GM12892 (cell line): ENCODE data around the gene CFAP206.

Experiments used
- DNase-seq: peaks from one replicate; pipeline ENCODE4 v3.0.0; 2011; ENCODE audit not compliant: insufficient read length
- FAIRE-seq: peaks from 2 replicates; lab custom pipeline; 2011; peaks lifted over from hg19 to GRCh38; lab: Jason Lieb, UNC
- POLR2A ChIP-seq: IDR thresholded peaks from 2 replicates; pipeline ENCODE4 v1.6.1; 2011; ENCODE audit warnings: low read depth, low read length, control low read depth
- POLR2AphosphoS5 ChIP-seq: IDR thresholded peaks from 2 replicates; pipeline ENCODE4 v1.6.1; 2011; ENCODE audit warnings: low read depth, low read length, control low read depth
- TAF1 ChIP-seq: IDR thresholded peaks from 2 replicates; pipeline ENCODE4 v1.6.1; 2011; ENCODE audit warnings: low read depth, mild to moderate bottlenecking, control low read depth, low read length, borderline replicate concordance

Gene CFAP206

GRCh38 chr6:87391334-87391733 is 16.4 kb upstream of the CFAP206 start:
- DNase-seq (no peak), FAIRE-seq (peak; percentile 53)
- TF ChIP-seq POLR2A (no peak), TAF1 (no peak), POLR2AphosphoS5 (no peak)

GRCh38 chr6:87393026-87393622 is 14.6 kb upstream of the CFAP206 start:
- TF ChIP-seq POLR2A (no peak), POLR2AphosphoS5 (no peak), TAF1 (no peak)
- DNase-seq, result no peak
- FAIRE-seq, result peak; percentile 87

GRCh38 chr6:87395431-87395830 is 12.3 kb upstream of the CFAP206 start:
- FAIRE-seq, result no peak
- TF ChIP-seq TAF1 (no peak), POLR2AphosphoS5 (no peak), POLR2A (no peak)
- DNase-seq, result no peak

GRCh38 chr6:87396595-87397392 is 11.0 kb upstream of the CFAP206 start:
- TF ChIP-seq POLR2A (no peak), POLR2AphosphoS5 (no peak), TAF1 (no peak)
- FAIRE-seq, result no peak
- DNase-seq, result no peak

GRCh38 chr6:87397656-87398055 is 10.1 kb upstream of the CFAP206 start:
- TF ChIP-seq POLR2A (no peak), POLR2AphosphoS5 (no peak), TAF1 (no peak)
- FAIRE-seq (no peak), DNase-seq (no peak)

GRCh38 chr6:87401832-87402231 is 5.9 kb upstream of the CFAP206 start:
- DNase-seq, result no peak
- no peak for FAIRE-seq
- TF ChIP-seq POLR2AphosphoS5 (no peak), TAF1 (no peak), POLR2A (no peak)

- FAIRE-seq (peak; percentile 63), DNase-seq (no peak)
- TF ChIP-seq TAF1 (no peak), POLR2AphosphoS5 (no peak), POLR2A (no peak)
Measured at GRCh38 chr6:87407561-87407900, 241 bp upstream of the CFAP206 start.

- DNase-seq (no peak), FAIRE-seq (peak; percentile 54)
- TF ChIP-seq POLR2A (no peak), TAF1 (no peak), POLR2AphosphoS5 (no peak)
Measured at GRCh38 chr6:87408721-87409155, 966 bp downstream of the CFAP206 start.

- no peak for TF ChIP-seq TAF1
- no peak for TF ChIP-seq POLR2A
- TF ChIP-seq POLR2AphosphoS5, result no peak
- DNase-seq (no peak), FAIRE-seq (no peak)
Measured at GRCh38 chr6:87419266-87419665, 11.5 kb downstream of the CFAP206 start.

- no peak for TF ChIP-seq POLR2A
- TF ChIP-seq POLR2AphosphoS5, result no peak
- TF ChIP-seq TAF1, result no peak
- DNase-seq (no peak), FAIRE-seq (no peak)
Measured at GRCh38 chr6:87420360-87420759, 12.6 kb downstream of the CFAP206 start.

GRCh38 chr6:87421576-87421975 is 13.8 kb downstream of the CFAP206 start:
- DNase-seq (no peak), FAIRE-seq (no peak)
- TF ChIP-seq POLR2AphosphoS5 (no peak), POLR2A (no peak), TAF1 (no peak)

- DNase-seq (no peak), FAIRE-seq (no peak)
- TF ChIP-seq POLR2AphosphoS5 (no peak), TAF1 (no peak), POLR2A (no peak)
Measured at GRCh38 chr6:87426789-87427188, 19.0 kb downstream of the CFAP206 start.
